CD14-positive monocyte (primary cell): Measurements from ENCODE around the gene C1orf146. TPM values are rescaled to one million over a fixed set of nuclear protein-coding genes. Genes with fewer than 3 reads are reported as not detected.

Experiments used
- DNase-seq, 3 donors: peaks; one replicate each; pipeline ENCODE4 v3.0.0-alpha.2; 2011 to 2022
- H2AFZ ChIP-seq: 2 replicates; pipeline ENCODE4 v1.6.0; 2012; ENCODE audit warnings: mild to moderate bottlenecking, low read depth, low read length, inconsistent platforms; ENCODE audit not compliant: insufficient read depth, poor library complexity, severe bottlenecking
- H3K27ac ChIP-seq, 2 donors: 1 replicate in 1 of 2; 2 replicates in 1 of 2; pipeline ENCODE4 v1.5.1; 2012 to 2013; ENCODE audit warnings: low read length in 2 of 2, control low read depth in 1 of 2, inconsistent platforms in 1 of 2, low read depth in 1 of 2, mild to moderate bottlenecking in 1 of 2
- H3K27me3 ChIP-seq, 2 donors: one replicate each; pipeline versions ENCODE4 v1.6.0 to v1.6.1; 2011 to 2013; ENCODE audit warnings: low read length in 2 of 2; ENCODE audit not compliant: control insufficient read depth in 2 of 2, insufficient read depth in 2 of 2
- H3K36me3 ChIP-seq, 2 donors: replicated peaks in 1 of 2; 1 replicate in 1 of 2; 2 replicates in 1 of 2; pipeline versions ENCODE4 v1.5.1 to v1.6.1; 2012 to 2013; ENCODE audit warnings: low read length in 2 of 2, control low read depth in 1 of 2, inconsistent platforms in 1 of 2, mild to moderate bottlenecking in 1 of 2; ENCODE audit not compliant: insufficient read depth in 2 of 2, control insufficient read depth in 1 of 2
- H3K4me1 ChIP-seq, 2 donors: 1 replicate in 1 of 2; 2 replicates in 1 of 2; pipeline versions ENCODE4 v1.5.1 to v1.6.1; 2012 to 2013; ENCODE audit warnings: low read length in 2 of 2, control low read depth in 1 of 2, inconsistent platforms in 1 of 2, mild to moderate bottlenecking in 1 of 2, moderate library complexity in 1 of 2; ENCODE audit not compliant: insufficient read depth in 2 of 2, control insufficient read depth in 1 of 2
- H3K4me2 ChIP-seq: replicated peaks from 2 replicates; pipeline ENCODE3; 2012; ENCODE audit warnings: low read length, moderate library complexity, mild to moderate bottlenecking; ENCODE audit not compliant: poor library complexity, severe bottlenecking; ENCODE audit errors: extremely low read depth
- H3K4me3 ChIP-seq, 3 experiments: fragments of 200-600 bp in 1 of 3; sonication (generic) in 1 of 3; replicated peaks in 1 of 3; 1 replicate in 2 of 3; 2 replicates in 1 of 3; pipeline ENCODE4 v1.5.1; 2011 to 2013; ENCODE audit warnings: low read length in 3 of 3, mild to moderate bottlenecking in 3 of 3, control low read depth in 2 of 3, low read depth in 2 of 3, inconsistent platforms in 1 of 3, moderate library complexity in 1 of 3
- H3K79me2 ChIP-seq: 2 replicates; pipeline ENCODE4 v1.6.0; 2012; ENCODE audit warnings: mild to moderate bottlenecking, control low read depth, inconsistent platforms, low read length, moderate library complexity; ENCODE audit not compliant: insufficient read depth
- H3K9ac ChIP-seq: 2 replicates; pipeline ENCODE4 v1.6.0; 2017; ENCODE audit warnings: low read length, mild to moderate bottlenecking; ENCODE audit not compliant: insufficient read depth, poor library complexity, severe bottlenecking
- H3K9me3 ChIP-seq, 2 donors: replicated peaks in 1 of 2; 1 replicate in 1 of 2; 2 replicates in 1 of 2; pipeline versions ENCODE4 v1.5.1 to v1.6.1; 2012 to 2013; ENCODE audit warnings: low read length in 2 of 2, control low read depth in 1 of 2; ENCODE audit not compliant: control insufficient read depth in 1 of 2, insufficient read depth in 1 of 2
- H4K20me1 ChIP-seq: 2 replicates; pipeline ENCODE4 v1.6.0; 2012; ENCODE audit warnings: mild to moderate bottlenecking, low read length, control low read depth, moderate library complexity; ENCODE audit not compliant: insufficient read depth
- H3K27ac Mint-ChIP-seq, 7 donors: one replicate each; pipeline ENCODE4 v1.8.0; 2020; ENCODE audit warnings: mild to moderate bottlenecking in 7 of 7, mixed read lengths in 7 of 7, moderate library complexity in 6 of 7, inconsistent platforms in 2 of 7
- H3K27me3 Mint-ChIP-seq, 3 donors: one replicate each; pipeline ENCODE4 v1.8.0; 2021 to 2022; ENCODE audit warnings: low read depth in 3 of 3, mild to moderate bottlenecking in 3 of 3, mixed read lengths in 3 of 3, moderate library complexity in 3 of 3, inconsistent platforms in 1 of 3
- H3K36me3 Mint-ChIP-seq, 2 donors: one replicate each; pipeline ENCODE4 v1.8.0; 2020; ENCODE audit warnings: mixed read lengths in 2 of 2, inconsistent platforms in 1 of 2, mild to moderate bottlenecking in 1 of 2
- H3K4me1 Mint-ChIP-seq: one replicate; pipeline ENCODE4 v1.8.0; 2020; ENCODE audit warnings: mild to moderate bottlenecking, mixed read lengths
- H3K4me3 Mint-ChIP-seq, 2 donors: one replicate each; pipeline ENCODE4 v1.8.0; 2020; ENCODE audit warnings: mild to moderate bottlenecking in 2 of 2, mixed read lengths in 2 of 2, moderate library complexity in 1 of 2
- H3K9me3 Mint-ChIP-seq, 7 donors: one replicate each; pipeline ENCODE4 v1.8.0; 2020 to 2022; ENCODE audit warnings: mixed read lengths in 7 of 7, mild to moderate bottlenecking in 6 of 7, moderate library complexity in 6 of 7, inconsistent platforms in 2 of 7
- WGBS: methylation state at CpG from one replicate; pipeline ENCODE4 v1.1.5; 2013; ENCODE audit warnings: missing lambda C conversion rate; ENCODE audit not compliant: insufficient coverage; 5-methylcytosine and 5-hydroxymethylcytosine counted together
- intact Hi-C, 2 donors: fragments of 100-400 bp; cut with micrococcal nuclease; formaldehyde crosslinking; loops; one replicate each; pipeline versions ENCODE4 v1.15.0 to v1.15.1; 2023
- polyA minus RNA-seq: library from RNA; depleted of rRNA, polyadenylated mRNA; stranded (reverse); fragments of >200 nt; gene quantifications from 2 replicates; pipeline ENCODE4 v1.2.3, GENCODE V29; 2012
- polyA plus RNA-seq, 3 donors: library from polyadenylated mRNA; depleted of rRNA in 1 of 3; unstranded in 2 of 3; stranded (reverse) in 1 of 3; fragments of 300-500 nt in 2 of 3; fragments of >200 nt in 1 of 3; fragmentation: Illumina TruSeq in 2 of 3; gene quantifications; 1 replicate in 2 of 3; 2 replicates in 1 of 3; pipeline ENCODE4 v1.2.3, GENCODE V29; 2012 to 2021
- total RNA-seq, 12 experiments: library from RNA in 1 of 12; stranded (reverse) in 1 of 12; fragments of 120-200 nt in 1 of 12; gene quantifications; one replicate each; pipeline ENCODE4 v1.2.4 and lab custom pipeline; 2013 to 2026; ENCODE audit warnings: mixed read lengths in 6 of 12, inconsistent platforms in 1 of 12
- TF ChIP-seq, protein P1 (sequence below): fragments of 200-600 bp; IDR thresholded peaks from one replicate; pipeline ENCODE4 v1.8.0; 2022; ENCODE audit warnings: antibody characterized with exemption, mild to moderate bottlenecking

Gene C1orf146, protein sequence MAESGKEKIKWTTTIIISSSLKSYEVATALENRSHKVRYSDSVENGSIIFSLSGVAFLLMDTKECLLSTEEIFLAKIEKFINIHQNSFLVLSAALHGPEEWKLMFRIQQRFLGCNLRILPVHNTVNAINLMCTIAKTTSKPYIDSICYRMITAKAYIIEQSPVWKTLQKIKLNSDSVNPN
- not detected for total RNA-seq (2013)
- polyA plus RNA-seq (not detected), polyA minus RNA-seq (not detected in 2 replicates), total RNA-seq (lab: John Stamatoyannopoulos, UW) (0 to 0.58 (median 0) reads per million in 11 experiments)

DNA sequence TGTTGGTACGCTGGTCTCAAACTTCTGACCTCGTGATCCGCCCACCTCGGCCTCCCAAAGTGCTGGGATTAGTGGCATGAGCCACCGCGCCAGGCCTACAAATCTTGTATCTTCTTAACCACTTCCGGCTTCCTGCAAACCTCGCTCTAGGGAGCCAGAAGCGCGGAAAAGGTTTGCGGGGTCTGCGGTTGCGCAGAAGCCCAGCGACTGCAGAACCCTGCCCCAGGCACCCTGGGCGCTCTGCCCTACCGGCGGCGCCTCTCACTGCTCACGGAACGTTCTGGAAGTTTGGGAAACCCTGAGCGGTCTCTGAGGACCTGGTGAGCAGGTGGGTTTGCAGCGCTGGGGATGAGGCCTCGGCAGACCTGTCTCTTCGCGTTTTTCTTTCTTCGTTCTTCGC is at the start of gene C1orf146:
TSS of gene C1orf146 (plus strand) at position 195 of the 400 bp plus-strand sequence. CDS start 13,506 bp downstream, outside the sequence.
- 96% methylated on average over 24 of the region's 27 CpGs for WGBS
- no peak within 1 kb of the TSS for H3K4me3 ChIP-seq
- H3K4me1 ChIP-seq: no peaks in the 10 kb centered on the region
- no peak within 1 kb of the TSS for H3K9ac ChIP-seq
- no peaks in the 10 kb centered on the region for H4K20me1 ChIP-seq
- H3K36me3 ChIP-seq: no peaks in the 10 kb centered on the region
- H3K9me3 Mint-ChIP-seq: peaks cover 2 to 14% (median 4%) of the 10 kb centered on the region in 7 donors
- H3K27me3 ChIP-seq: no peaks in the 10 kb centered on the region
- H3K4me3 Mint-ChIP-seq: no peak within 1 kb of the TSS
- TF ChIP-seq, protein P1, sequence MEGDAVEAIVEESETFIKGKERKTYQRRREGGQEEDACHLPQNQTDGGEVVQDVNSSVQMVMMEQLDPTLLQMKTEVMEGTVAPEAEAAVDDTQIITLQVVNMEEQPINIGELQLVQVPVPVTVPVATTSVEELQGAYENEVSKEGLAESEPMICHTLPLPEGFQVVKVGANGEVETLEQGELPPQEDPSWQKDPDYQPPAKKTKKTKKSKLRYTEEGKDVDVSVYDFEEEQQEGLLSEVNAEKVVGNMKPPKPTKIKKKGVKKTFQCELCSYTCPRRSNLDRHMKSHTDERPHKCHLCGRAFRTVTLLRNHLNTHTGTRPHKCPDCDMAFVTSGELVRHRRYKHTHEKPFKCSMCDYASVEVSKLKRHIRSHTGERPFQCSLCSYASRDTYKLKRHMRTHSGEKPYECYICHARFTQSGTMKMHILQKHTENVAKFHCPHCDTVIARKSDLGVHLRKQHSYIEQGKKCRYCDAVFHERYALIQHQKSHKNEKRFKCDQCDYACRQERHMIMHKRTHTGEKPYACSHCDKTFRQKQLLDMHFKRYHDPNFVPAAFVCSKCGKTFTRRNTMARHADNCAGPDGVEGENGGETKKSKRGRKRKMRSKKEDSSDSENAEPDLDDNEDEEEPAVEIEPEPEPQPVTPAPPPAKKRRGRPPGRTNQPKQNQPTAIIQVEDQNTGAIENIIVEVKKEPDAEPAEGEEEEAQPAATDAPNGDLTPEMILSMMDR: no peak
- no peak for DNase-seq
- H3K4me1 Mint-ChIP-seq: no peaks in the 10 kb centered on the region
- no peak within 1 kb of the TSS for H3K27ac Mint-ChIP-seq
- no peaks in the 10 kb centered on the region for H3K79me2 ChIP-seq
- no peak within 1 kb of the TSS for H3K27ac ChIP-seq
- H3K4me2 ChIP-seq: no peak within 1 kb of the TSS
- H3K36me3 Mint-ChIP-seq: no peaks in the 10 kb centered on the region
- intact Hi-C loops: no loop called here
- H3K9me3 ChIP-seq: peaks cover 0 to 9% of the 10 kb centered on the region in 2 donors
- H2AFZ ChIP-seq: no peak within 1 kb of the TSS
- H3K27me3 Mint-ChIP-seq: peaks cover 0 to 2% (median 2%) of the 10 kb centered on the region in 3 donors

DNA sequence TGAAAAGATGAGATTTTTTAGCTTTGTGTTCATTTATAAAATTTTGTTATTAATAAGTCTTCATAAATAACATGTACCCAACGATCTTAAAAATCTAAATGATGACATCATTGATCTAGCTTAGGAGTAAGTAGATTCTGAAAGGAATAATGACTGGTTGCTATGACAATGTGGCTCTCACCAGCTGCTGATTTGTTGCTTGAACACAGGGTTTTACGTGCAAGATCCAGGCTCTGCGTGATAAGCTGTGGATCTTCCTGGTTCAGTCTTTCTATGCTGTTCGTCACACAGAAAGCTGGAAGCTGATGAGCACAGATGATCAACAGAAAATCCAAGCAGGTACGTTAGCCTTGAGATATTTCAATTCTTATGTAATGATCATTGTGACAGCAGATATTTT is 49.1 kb upstream of the C1orf146 start:
- H4K20me1 ChIP-seq: no peaks in the 10 kb centered on the region
- no peak overlapping the region for H3K4me2 ChIP-seq
- Mint-ChIP-seq H3K9me3 (peaks cover 0 to 2% (median 0%) of the 10 kb centered on the region in 7 donors), H3K27ac (no peak overlapping the region), H3K36me3 (peaks cover 0 to 2% of the 10 kb centered on the region in 2 donors), H3K27me3 (no peaks in the 10 kb centered on the region), H3K4me1 (no peaks in the 10 kb centered on the region), H3K4me3 (no peak overlapping the region)
- WGBS: 92% methylated on average over 4 of the region's 5 CpGs
- H3K9ac ChIP-seq: no peak overlapping the region
- H3K27ac ChIP-seq: no peak overlapping the region
- no peaks in the 10 kb centered on the region for H3K4me1 ChIP-seq
- no peaks in the 10 kb centered on the region for H3K27me3 ChIP-seq
- TF ChIP-seq, protein P1: no peak
- H3K4me3 ChIP-seq: no peak overlapping the region
- H3K79me2 ChIP-seq: no peaks in the 10 kb centered on the region
- no peak for DNase-seq
- no peaks in the 10 kb centered on the region for H3K36me3 ChIP-seq
- intact Hi-C loops: no loop called here
- no peaks in the 10 kb centered on the region for H3K9me3 ChIP-seq
- H2AFZ ChIP-seq: no peak overlapping the region
